ENCODE results near the gene NOSTRIN.
"Not testable (repeated sequence)": the region's sequence is repeated elsewhere in the genome, so short reads cannot be mapped to it uniquely, and the experiment has no call there.

NOSTRIN gene

DNA sequence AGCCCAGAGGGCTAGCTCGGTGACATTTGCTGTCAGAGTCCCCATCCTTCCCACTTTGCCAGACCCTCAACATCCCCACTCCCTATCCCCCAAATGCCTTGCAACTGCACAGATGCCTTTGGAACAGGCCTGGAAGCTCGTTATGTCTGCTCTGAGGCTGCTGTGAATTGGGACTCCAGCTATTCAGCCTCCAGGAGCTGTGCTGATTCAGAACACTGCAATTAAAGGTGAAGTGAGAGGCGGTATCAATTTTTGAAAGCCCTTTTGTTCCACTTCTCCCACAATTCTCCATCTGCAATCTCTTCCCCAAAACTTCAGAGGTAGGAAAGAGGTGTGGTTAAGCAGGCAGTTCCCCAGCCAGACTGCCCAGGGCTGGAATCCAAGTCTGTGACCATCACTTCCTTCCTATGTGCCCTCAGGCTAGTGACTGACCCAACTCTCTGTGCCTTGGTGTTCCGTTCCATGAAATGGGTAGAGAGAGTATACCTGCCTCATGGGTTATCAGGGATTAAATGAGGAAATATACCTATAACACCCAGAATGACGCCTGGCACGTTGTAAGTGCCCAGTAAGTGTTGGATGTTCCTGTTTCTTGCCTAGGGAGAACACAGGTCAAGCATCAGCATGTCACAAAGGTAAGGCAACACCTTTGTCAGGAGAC is 17.5 kb downstream of the NOSTRIN start:
- DNase-seq, result no peak

GRCh38 chr2:168821577-168821976 is 19.1 kb downstream of the NOSTRIN start:
- DNase-seq, result no peak

DNA sequence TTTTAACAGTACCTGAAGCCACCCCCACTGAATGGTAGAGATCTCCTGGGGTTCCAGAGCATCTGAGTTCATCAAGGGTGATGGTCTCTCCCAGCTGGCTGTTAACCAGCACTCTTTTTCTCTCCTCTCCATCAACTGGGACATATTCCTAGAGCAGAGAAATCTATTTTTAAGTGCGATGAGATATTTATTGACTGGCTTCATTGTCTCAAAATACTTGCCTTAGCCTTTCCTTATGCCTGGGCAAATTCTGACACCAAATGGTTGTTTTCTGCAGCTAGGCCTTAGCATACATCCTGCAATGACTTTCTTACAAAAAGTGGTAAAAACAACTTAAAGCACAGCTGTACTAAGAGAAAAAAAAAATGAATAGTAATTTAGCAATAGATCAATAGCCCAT is 19.6 kb downstream of the NOSTRIN start:
- DNase-seq, result no peak

GRCh38 chr2:168825126-168825525 is 22.7 kb downstream of the NOSTRIN start:
- DNase-seq, result no peak

GRCh38 chr2:168830958-168831357 is 28.5 kb downstream of the NOSTRIN start:
- DNase-seq, result no peak

DNA sequence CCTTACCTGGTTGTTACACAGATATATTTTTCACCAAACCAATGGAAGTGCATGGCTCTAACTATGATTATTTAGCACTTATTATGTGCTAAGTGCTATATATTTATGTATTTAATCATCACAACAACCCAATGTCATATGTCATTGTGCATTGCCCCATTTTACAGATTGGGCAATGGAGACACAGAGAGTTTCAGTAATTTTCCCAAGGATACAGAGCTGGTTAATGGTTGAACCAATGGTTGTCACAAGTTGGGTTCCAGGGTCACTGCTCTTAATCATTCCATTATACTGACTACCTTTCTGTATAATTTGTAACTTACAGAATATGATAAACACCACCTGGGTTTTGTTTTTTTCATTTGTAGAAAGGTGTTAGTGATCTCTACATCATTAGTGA is 29.2 kb downstream of the NOSTRIN start:
- no peak for DNase-seq

GRCh38 chr2:168835969-168836368 is 33.5 kb downstream of the NOSTRIN start:
- DNase-seq, result no peak

DNA sequence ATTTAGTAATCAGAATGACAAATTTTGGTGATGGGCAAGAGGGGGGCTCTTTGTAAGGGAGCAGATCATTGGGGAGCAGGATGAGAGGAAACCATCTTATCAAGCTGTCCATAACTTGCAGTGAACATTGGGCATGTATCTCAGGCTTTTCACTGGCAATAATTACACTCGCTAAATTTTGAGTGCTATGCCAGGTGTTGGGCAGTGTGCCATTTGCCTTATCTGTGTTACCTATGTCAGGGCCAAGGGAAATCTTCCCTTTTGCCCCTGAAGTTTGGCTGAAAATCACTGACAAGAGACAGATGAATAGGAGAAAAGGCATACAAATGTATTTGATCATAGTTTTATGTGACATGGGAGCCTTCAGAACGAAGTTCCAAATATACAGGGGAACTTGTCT is 39.0 kb downstream of the NOSTRIN start:
- peak; percentile 4 to 62 for DNase-seq

- no peak for DNase-seq
Observed at GRCh38 chr2:168843253-168843652, 40.8 kb downstream of the NOSTRIN start.

DNA sequence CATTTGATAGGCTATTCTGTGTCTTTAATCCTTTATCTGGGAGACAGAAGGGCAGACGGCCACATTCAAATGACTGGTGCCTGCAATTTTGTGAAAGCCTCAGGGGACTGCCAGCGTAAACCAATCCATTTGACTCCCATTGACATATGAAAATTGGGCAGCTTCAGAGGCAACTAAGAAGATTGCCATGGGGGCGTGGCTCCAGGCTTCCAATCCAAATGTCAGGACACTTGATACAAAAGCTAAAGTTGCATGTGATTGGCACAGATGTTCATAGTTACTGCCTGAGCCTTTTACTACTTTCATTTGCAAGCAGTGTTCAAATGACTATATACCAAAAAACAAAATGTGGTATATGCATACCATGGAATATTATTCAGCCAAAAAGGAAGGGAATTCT is 45.8 kb downstream of the NOSTRIN start:
- peak; percentile 36 to 64 for DNase-seq

DNA sequence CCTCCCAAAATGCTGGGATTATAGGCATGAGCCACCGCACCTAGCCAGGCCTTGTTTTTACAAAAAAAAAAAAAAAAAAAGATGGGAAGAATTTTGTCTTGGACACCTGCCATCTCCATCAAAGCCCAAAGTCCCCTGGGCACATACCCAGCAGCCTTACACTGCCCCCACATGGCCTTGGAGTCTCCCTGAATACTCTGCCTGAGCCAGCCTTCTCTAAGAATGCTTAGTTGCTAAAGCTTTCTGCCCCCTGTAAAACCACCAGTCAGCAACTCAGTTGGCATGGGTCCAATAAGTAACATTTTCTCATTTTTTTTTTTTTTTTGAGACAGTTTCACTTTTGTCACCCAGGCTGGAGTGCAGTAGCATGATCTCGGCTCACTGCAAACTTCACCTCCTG is 47.2 kb downstream of the NOSTRIN start:
- peak in 1 of 2 experiments; percentile 20 for DNase-seq

GRCh38 chr2:168850846-168851245 is 48.4 kb downstream of the NOSTRIN start:
- no peak for DNase-seq

DNA sequence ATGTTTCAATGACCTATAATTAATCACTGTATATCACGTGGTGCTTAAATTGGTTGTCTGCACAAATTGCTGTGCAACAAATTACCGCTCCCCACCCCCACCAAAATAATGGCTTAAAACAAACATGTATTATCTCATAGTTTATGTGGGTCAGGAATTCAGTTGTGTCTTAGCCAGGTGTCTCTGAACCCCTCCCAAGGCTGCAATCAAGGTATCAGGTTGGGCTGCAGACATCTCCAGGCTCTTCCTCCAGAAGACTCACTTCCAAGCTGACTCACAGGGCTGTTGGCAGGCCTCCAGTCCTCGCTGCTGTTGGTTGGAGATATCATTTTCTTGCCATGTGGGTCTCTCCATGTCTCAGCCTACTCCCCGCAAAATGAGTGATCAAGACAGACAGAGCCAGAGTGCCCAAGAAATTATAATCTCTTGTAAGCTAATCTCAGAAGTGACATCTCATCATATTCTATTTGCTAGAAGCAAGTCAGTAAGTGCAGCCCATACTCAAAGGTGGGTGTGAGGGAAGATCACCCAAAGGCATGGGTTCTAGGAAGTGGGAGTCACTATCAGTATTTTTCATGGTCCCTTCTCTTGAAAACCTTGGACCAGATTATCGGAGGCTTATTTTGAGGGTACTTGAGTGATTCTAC is 49.4 kb downstream of the NOSTRIN start:
- DNase-seq, result peak; percentile 8 to 22

- no peak for DNase-seq
Observed at GRCh38 chr2:168852481-168852880, 50.0 kb downstream of the NOSTRIN start.

DNA sequence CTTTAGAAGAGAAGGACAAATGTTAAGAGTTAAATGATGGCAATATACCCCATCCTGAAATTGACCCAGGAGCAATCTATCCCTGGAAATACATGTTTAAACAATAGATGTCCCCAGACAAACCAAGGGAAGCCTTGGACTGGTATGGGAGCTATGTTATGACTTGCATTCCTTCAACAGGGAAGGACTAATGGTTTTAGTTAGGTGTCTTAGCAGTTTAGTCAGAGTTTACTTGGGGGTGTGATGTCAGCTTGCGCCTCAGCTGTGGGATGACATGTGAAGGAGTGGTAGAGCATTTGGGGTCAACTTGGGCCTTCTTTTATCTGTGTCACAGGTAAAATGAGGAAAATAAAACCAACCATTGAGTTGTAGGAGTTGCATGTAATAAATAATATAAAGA is 51.0 kb downstream of the NOSTRIN start:
- no peak for DNase-seq

- no peak for DNase-seq
Observed at GRCh38 chr2:168854651-168855050, 52.2 kb downstream of the NOSTRIN start.

DNA sequence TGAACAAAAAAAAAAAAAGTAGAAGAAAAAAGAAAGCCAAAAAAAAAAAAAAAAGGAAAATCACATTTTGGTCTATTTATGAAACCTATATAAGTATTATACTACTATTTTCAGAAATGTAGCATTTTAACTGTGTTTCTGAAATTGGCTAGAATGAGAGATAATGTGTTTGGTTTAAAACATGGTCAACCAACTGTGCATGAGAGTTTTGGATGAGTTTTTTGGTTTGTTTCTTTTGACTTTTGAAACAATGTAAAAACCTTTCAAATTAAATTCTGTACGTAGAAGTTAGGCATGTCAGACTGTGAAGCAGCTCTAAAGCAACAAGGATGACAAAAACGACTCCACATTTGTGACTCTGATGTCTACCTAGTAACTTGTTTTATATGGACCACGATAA is 53.2 kb downstream of the NOSTRIN start:
- no peak for DNase-seq

GRCh38 chr2:168858146-168858545 is 55.7 kb downstream of the NOSTRIN start:
- DNase-seq, result no peak

DNA sequence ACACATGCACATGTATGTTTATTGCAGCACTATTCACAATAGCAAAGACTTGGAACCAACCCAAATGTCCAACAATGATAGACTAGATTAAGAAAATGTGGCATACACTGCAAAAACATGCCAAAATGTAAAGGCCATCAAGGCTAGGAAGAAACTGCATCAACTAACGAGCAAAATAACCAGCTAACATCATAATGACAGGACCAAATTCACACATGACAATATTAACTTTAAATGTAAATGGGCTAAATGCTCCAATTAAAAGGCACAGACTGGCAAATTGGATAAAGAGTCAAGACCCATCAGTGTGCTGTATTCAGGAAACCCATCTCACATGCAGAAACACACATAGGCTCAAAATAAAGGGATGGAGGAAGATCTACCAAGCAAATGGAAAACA is 64.7 kb downstream of the NOSTRIN start:
- not testable (repeated sequence) for DNase-seq

GRCh38 chr2:168870369-168870768 is 67.9 kb downstream of the NOSTRIN start:
- not testable (repeated sequence) for DNase-seq

DNA sequence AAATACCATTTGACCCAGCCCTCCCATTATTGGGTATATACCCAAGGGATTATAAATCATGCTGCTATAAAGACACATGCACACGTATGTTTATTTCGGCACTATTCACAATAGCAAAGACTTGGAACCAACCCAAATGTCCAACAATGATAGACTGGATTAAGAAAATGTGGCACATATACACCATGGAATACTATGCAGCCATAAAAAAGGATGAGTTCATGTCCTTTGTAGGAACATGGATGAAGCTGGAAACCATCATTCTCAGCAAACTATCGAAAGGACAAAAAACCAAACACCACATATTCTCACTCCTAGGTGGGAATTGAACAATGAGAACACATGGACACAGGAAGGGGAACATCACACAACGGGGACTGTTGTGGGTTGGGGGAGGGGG is 68.4 kb downstream of the NOSTRIN start:
- not testable (repeated sequence) for DNase-seq

DNA sequence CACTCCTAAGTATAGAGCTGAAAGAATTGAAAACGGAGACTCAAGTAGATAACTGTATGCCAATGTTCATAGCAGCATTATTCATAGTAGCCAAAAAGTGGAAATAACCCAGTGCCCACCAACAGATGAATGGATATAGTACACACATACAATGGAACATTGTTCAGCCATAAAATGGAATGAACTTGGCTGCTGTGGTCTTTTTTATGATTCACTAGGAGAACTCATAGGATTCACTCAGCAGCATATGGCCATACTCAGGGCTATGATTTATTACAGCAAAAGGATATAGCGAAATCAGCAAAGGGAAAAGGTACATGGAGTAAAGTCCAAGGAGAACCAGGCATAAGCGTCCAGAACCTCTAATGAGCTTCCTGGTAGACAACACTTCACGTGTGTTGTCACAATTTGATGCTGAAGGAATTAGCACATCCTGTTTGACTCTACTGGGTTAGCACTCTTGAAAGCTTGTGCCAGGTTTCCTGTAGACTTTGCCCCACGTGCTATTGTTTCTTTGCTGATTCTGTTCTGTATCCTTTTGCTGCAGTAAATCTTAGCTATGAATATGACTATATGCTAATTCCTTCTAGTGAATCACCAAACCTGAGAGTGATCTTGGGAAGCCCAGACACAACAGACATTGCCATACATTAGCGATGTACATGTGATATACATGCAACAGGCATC is 72.1 kb downstream of the NOSTRIN start:
- no peak for DNase-seq

DNA sequence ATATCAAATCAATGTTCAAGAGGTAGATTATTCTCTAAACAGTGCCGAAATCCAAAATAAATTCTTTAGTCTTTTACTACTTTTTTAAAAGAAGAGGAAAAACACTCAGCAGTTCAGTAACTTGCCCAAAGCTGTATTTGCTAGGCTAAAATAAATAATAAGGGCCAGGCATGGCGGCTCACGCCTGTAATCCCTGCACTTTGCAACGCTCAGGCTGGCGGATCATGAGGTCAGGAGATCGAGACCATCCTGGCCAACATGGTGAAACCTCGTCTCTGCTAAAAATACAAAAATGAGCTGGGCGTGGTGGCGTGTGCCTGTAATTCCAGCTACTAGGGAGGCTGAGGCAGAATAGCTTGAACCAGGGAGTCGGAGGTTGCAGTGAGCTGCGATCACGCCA is 79.7 kb downstream of the NOSTRIN start:
- not testable (repeated sequence) for DNase-seq

DNA sequence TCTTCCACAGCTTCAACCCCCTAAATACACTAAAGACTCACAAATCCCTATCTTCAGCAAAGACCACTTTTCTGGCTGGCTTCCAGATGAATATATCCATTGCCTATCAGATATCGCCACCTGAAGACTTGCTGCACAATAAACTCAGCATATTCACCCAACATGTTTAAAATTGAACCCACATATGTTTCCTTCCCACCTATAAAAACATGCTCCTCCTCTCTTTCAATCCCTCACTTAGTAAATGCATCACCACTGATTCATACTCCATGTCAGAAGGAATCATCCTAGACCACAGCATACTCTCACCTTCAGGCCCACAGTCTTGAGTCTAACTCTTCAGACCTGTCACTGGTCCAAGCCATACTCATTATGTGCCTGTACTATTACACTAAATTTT is 82.5 kb downstream of the NOSTRIN start:
- no peak for DNase-seq
